IPS-NIHi11 (cell line): ENCODE measurements around the gene DUSP15.

Source experiments
- DNase-seq: peaks from one replicate; pipeline ENCODE4 v3.0.0; 2012; ENCODE audit warnings: mixed read lengths, low spot score

Gene DUSP15

DNA sequence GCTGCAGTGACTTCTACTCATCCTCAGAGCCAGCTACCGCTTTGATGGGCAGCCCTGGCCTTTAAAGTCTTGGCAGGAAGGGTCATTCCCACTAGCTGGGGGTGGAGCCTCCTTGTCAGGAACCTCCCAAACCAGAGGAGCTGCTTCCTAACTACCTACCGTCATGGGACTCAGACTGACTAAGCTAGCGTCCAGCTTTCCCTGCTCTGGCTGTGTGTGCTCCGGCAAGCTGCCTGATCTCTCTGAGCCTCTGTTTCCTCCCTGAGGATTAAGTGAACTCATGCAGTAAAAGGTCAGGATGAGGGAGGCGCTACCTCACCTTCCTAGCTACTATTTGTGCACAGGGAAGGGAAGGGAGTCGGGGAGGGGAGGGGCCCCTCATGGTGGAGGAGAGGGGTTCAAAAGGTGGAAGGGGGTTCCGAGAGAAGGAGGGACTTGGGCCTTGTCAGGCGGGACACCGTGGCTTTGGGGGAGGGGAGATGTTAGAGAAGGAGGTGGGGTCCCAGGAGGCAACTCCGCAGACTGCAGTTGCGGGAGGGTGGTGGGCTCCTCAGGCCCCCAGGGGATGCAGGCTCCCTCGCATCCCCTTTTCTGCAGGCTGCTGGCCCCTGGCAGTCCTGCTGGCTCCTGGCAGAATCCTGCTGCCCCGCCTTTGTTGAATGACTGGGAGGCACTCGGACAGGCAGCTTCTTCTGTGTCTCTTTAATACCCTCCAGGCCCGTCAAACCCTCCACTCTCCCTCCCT is 9.8 kb downstream of the DUSP15 start:
- peak; percentile 61 for DNase-seq

DNA sequence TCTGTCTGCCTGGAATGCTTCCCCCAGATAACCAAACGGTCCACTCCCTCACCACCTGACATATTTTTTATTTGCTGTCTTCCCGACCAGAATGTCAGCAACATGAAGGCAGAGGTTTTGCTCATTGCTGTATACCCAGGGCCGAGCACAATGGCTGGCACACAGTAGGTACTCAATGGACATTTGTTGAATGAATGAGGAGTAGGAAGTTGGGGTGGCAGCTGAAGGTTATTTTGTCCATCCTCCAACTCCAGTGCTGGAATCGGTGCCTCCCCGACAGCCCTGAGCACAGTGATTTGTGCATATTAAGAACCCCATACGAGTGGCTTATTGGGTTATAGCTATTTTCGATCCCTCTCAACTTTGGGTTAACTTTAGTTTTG is 10.3 kb downstream of the DUSP15 start:
- DNase-seq = no peak

DNA sequence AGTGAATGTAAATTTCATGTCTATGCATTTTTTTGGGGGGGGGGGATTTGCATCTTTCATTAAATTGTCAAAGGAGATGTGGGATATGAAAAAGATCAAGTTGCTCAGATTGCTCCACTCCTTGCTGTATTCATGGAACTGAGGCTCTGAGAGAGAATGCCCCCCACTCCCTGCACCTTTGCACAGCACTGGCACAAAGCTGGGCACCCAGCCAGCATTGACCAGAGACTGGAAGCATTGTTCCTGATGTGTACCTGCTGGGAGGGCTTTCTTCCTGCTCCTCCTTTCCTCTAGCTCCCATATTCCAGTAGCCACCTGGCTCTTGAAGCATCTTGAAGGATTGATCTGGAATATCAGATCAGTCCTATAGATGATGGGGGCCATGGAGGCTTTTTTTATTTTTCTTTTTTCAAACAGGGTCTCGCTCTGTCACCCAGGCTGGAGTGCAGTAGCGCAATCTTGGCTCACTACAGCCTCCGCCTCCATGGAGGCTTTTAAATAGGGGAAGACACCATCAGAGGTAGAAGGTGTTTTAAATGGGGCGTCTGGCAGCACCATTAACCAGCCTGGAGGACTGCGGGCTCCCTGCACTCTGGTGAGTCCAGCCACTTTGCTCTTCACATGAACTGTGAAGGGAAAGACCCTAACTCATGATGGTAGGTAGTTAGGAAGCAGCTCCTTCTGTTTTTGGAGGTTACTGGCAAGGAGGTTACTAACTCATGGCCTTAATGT is 10.9 kb downstream of the DUSP15 start:
- DNase-seq = no peak

DNA sequence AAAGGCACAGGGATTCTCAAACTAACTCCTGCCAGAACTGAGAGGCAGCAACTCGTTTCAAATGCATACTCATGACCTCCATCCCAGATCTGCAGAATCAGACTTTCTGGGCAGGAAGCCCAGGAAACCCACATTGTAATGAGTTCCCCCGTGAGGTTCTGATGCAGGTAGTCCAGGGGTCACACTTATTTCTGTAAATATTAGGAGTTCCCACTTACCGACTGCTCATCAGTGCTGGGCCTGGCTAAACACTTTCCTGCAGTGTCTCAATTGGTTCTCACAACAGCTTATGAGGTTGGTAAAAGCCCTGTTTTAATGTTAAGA is 11.6 kb downstream of the DUSP15 start:
- DNase-seq = no peak

DNA sequence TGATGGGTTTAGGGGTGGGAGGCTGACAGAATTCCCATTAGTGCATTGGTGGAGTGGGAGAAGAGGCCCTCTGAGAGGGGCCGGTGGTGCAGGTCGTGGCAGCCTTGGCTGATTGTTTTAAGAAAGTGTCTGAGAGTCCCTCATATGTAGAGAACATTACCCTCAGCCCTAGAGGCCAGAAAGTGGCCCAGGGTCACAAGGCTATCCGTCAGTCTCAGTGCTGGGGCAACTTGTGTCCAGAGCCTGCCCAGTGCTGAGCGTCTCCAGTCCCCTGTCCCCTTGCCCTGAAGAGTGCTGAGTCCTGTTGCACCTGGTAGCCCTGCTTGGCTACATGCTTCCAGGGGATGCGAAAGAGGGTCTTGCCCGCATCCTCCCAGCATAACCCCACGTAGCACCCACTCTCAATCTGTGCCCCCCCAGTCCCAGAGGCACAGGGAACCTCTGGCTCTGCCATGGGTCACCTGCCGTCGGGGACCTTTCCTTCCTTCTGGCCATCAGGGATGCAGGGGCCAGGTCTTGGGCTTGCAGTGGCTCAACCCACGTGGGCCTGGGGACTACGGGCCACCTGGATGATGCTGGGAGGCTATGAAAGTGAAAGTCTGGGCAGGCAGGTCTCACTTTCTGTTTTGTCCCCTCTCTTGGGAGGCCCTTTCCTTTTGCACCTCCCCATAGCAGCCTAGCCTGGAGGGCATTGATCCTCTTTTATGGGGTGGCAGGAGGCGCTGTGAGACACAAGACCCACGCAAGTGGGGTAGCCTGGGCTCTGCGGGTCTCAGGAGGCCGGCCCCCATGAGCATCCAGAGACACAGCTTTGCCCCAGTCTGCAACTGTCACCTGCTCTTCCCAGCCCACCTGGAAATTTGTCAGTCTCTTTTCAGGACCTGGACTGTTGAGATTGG is 12.2 kb downstream of the DUSP15 start:
- no peak for DNase-seq

DNA sequence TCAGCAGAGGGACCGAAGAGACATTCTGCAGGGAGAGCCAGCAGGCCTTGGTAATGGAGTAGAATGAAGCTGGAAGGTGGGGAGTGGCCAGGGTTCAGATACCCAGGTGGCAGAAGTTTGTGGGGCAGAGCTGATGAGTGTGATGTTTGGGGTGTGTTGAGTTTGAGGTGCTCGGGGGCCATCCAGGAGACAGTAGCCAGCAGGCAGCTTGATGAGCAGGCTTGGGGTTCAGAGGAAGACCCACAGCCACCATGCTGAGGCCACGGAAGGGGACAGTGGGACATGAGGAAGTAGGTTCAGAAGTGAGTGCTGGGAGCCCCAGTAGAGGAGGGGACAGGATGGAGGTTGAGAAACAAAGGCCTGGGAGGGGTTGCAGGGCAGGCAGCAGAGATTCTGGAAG is 13.8 kb downstream of the DUSP15 start:
- no peak for DNase-seq

DNA sequence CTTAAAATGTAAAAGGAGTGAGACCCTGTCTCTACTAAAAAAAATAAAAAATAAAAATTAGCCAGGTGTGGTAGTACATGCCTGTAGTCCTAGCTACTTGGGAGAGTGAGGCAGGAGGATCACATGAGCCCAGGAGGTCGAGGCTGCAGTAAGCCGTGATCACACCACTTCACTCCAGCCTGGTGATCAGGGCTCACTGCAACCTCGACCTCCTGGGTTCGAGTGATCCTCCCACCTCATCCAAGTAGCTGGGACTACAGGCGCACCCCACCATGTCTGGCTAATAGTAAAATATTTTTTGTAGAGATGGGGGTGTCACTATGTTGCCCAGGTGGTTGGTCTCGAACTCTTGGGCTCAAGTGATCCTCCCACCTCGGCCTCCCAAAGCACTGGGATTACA is 16.8 kb downstream of the DUSP15 start:
- no peak for DNase-seq

DNA sequence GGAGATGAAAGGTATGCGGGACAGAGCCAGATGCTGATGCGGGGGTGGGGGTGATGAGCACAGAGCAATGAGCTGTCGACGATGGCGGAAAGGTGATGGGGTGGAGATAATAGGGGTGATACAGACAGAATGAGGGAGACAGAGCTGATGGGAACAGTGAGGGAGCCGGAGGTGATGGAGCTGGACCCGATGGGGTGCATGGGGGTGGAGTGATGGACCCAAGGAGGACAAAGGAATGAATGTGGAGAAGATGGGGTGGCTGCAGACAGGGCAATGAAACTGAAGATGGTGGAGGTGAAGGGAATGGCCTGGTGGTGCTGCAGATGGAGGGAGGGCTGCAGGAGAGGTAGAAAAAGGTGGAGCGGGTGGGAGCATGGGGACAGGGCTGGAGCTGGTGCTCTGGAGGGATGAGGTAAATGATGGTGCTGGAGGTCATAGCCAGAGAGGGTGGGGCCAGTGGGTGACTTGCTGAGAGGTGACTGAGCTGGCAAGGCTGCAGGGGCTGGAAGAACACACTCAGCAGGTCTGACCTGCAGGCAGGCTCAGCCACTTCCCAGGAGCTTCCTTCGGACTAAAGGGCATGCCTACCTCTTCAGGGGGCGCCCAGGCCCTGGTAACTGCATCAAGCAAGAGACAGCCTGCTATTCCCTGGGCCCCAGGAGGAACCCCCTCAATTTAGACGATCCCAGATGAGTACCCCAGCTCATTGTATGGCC is 18.9 kb downstream of the DUSP15 start:
- DNase-seq = no peak

DNA sequence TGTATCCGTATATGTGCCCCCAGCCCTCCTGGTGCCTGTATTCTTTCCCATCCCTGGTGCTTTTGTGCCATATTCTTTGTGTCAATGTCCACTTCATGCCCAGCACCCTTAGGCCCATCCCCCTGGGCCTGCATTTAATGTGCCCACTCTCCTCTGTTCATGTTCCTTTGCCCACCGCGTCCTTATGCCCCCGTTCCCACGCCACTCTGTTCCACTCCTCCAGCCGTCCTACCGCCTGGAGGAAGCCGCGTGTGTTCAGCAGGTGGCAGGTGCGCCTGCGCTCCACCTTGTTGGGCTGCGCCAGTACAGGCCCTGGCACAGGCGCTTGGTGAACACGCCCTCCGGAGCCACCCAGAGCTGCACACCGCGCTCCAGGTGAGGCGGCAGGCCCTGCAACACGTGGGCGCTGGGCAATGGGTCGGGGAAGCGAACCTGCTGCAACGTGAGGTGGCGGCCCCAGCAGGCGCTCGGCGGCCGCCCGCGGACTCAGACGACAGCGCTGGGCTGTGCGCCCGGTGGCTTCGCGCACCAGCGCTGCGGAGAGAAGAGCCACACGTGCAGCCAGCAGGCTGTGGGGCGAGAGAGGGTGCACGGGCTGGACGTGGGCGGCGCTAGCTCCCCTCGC is 20.9 kb downstream of the DUSP15 start:
- peak; percentile 46 for DNase-seq

DNA sequence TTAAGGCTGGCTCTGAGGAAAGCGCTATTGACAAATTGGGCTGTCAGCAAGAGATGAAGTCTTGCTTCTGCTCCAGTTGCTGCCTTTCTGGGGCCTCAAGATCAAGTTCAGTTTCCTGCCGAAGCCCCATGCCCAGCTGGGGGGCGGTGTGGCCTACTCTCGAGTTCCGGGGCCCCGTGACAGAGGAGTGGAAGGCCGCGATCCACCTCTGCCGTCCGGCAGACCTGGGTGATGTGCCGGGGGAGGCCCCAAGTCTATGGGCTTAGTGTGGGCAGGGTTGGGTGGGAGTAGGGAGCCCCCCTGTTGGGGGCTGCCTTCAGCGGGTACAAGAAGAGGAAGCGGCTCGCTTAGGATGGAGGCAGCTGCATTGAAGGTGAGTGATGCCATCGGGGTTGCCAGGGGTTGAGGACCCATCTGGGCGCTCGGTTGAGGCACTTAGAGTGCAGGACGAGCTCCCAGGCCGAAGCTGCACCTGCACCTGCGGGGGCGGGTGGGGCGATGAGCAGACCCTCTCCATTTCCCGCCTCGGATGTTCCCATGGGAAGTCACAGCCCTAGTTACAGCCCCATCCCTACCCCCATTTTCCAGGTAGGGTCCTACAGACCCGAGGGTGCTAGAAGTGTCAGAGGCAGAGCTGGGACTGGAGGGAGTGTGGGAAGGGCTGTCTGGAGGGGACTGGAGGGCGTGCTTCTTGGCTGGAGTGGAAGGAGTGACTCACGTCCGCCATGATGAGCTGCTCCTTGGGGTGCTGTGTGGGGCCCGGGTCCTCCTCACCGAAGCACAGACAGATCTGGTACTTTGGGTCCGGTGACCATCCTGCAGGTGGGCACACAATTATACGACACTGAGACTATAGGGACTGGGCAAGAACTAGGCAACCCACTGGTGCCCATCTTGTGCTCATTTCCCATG is 22.0 kb downstream of the DUSP15 start:
- DNase-seq = no peak

DNA sequence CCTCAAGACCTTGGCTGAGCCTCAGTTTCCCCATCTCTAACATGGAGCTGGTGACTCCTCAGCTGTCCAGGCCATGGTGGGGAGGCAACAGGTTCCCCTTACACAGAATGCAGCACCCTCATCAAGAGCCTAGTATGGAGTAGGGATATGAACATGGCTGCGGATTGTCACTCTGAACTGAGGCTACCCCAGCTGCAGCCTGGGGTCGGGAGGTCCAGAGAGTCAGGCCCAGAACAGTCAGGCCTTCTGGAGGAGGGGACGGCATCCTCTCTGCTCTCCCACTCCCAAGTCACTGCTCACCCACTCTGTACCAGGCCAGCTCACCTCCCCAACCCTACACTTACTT is 23.6 kb downstream of the DUSP15 start:
- no peak for DNase-seq

DNA sequence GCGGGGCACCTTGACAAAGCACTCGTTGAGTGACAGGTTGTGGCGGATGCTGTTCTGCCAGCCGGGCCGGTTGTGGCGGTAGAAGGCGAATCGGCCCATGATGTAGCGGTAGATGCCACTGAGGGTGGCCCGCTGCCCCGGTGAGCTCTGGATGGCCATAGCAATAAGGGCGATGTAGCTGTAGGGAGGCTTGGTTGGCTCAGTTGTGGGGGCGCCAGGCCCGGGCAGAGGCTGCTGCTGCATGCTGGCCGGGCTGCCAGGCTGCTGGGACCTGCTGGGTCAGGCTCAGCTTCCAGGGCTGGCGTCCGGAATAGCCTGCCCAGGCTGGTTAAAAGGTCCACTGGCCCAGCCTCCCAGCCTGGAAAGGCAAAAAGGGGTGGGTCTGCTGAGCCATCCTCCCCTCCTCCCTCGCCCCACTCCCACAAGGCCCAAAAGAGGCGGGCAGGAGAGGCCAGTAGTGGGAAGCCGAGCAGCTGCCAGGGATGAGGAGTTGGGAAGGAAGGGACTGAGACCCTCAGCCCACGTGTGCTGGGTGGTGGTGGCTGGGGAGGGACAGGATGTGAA is 24.9 kb downstream of the DUSP15 start, which contains the start of gene FOXS1:
Gene FOXS1, minus strand, starts transcription at position 305 of the 564 bp plus-strand sequence. Its CDS starts 62 bp downstream, at position 243.
- peak; percentile 65 for DNase-seq

DNA sequence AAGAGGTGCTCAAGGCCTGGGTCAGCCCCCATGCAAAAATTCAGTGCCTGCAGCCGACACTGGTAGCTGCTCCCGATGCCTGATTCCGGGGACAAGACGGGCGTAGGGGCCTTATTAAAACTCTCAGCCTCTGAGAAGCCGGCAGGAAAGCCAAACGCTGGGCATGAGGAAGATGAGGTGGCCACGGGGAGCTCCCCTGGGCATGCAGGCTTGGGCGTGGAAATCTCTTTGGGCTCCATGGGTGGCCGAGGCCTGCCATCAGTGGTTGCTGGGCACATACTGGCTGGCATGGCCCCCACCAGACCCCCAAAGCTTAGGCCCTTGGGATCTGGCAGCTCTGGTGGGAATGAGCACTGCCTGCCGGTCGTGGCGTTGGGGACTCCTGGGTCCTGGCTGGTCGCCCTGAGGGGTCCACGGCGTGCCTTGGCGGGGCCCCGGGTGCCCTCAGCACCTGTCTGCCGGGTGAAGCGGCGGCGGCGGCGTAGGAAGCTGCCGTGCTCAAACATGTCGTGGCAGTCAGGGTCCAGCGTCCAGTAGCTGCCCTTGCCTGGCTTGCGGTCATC is 25.5 kb downstream of the DUSP15 start:
- DNase-seq = no peak

DNA sequence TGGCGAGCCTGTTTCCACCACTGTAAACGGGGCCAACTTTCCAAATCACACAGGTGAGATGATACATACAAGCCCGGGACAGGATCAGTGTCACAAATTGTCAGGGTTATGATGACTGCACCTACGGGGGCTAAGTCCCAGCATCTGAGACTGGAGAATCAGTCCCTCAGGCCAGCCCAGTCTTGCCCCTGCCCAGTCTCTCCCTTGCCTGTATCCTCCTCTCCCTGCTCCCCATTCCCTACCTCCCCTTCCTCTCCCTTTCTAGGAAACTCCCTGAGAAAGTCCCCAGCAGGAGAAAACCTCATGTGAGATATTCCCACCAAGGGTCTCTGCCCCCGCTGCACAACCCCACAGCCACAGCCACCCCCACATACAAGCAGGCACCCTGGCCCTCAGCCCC is 26.4 kb downstream of the DUSP15 start:
- no peak for DNase-seq

DNA sequence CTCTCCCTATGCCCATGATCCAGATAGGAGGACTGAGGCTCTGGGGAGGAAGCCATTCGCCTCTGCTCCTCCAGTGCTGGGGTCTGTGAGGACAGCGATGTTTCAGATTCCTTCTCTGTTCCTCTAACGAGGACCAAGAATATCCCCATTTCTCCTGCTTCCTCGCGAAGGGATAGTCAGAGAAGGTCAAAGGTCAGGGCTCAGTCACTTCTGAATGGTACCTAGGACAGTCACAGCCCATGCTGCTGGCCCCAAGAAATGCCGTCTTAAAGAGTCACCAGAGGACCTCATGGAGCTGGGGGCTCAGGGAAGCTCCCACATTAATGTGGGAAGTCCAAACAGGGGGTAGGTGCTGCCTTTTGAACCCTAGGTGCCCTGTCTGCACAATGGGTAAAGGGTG is 27.0 kb downstream of the DUSP15 start:
- no peak for DNase-seq

DNA sequence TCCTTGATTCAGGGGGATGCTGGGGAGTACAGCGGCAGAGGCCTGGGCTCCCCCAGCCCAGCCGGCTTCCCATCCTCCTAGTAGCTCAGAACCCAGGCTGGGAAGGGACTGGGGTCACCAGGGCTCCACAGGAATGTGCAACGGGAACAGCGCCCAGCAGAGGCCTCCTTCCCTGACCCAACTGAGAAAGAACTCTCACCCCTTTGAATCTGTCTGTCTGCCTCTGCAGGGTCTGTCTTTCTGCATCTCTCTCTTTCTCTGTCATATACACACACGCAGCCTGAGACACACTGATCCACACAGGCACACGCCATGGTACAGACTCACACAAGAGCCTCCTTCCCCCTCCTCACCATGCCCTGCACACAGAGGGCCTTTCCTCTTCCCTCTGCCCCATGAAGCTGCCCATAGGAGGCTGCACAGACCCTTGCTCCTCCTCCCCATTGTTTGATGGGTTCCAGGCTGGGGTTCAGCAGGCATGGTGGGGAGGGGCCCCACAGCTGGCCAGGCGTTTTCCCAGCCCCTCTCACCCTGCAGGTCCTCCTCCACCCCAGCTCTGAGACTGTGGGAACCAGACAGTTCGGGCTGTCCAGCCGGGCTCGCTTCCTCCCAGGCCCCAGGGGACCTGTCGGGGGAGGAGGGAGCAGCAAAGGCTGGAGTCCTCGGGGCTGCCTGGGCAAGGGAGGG is 27.7 kb downstream of the DUSP15 start:
- peak; percentile 57 for DNase-seq

DNA sequence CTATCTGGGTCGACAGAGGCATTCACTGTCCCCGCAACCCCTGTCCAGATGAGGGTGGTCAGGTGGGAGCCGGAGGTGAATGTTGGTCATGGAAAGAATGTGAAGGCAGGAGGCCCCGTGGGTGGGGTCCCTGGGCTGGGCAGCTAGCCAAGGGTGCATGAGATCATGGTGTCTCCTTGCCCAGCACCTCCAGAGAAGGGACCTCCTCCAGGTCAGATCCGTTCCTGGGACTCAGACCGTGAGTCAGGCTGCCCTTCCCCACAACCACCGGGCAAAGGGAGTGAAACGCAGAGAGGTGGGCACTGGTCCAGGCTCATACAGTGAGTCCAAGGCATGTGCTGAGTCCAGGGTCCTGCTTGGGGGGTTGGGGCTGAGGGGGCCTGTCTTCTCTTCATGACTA is 28.4 kb downstream of the DUSP15 start:
- DNase-seq = no peak

DNA sequence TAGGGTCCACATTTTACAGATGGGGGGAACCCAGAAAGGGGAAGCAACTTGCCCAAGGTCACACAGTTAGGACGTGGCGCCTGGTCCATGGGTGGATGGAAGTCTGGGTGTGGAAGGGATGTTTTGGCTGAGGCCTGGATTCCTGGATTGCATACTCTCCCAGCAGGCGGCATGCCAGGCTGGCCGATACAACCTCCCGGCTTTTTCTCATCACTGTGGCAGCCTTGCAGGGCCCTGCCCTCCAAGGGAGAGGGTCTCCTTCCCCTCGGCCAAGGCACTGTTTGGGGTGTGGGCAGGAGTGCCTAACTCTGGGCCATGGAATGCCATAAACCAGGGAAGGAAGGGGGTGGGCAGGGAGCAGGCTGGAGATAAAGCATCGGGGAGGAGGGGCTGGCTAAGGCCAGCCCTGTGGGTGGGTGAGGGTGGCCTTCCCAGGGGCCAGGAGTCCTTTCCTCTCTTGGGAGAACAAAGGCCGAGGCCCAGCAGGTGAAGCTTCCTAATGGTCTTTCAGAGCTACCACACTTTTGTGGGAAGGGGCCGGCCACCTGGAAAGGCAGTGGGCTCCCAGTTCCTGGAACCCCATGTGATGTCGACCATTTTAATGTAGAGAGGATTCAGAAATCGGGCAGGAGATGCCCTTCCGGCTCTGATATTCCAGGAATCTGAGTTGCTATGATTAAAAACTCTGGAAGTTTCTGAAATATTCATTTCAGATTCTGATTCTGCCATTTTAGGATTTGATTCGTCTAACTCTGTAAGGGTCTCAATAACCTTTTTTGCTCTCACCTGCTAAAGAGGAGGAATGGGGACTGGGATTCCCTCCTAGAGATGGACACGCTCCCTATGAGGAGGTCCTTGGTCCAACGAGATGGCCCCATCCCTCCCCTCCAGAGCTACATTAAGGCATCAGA is 29.2 kb downstream of the DUSP15 start:
- no peak for DNase-seq
